ENCODE data around the gene ANKRD27. TPM values are rescaled to one million over a fixed set of nuclear protein-coding genes. Genes with fewer than 3 reads are reported as not detected.

Gene ANKRD27
- total RNA-seq, 2 donors from 2014 or later: 18.8 to 22.4 TPM

DNA sequence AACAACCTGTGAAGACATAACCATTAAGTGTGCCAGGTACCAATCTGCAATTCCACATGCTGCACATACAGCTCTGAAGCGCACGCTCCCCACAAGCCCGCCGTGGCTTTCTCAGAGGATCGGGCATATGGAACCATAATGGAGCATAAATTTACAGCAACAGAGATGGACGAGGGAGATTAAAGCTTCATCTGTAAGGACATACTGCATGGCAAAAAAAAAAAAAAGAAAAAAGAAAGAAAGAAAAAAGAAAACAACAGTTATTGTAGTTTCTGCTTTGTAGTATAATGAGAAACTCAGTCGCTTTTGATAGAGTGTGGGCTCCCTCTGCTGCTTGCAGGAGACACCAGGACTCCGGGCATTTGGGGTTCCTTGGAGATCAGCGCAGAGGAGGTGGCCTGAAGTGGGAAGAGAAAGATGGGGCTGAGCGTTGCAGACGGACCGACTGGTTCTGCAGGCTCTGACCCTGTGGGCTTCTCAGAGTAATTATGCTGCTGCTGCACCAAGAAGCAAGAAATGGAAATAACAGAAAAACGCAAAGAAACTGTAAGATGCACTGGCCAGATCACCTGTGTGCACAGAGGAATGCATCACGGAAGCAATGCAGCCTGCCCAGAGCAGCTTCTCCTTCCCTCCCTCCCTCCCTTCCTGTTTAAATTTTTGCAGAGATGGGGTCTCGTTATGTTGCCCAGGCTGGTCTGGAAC is 104.7 kb downstream of the ANKRD27 start:
- peak; percentile 53 for DNase-seq (ENCODE audit: low spot score)
- TF ChIP-seq CTCF (IDR thresholded peaks at IDR 0.05): peak; percentile 32 to 68
- Histone ChIP-seq H3K36me3 (no peaks in the 10 kb centered on the region), H3K27ac (no peak overlapping the region), H3K9me3 (no peaks in the 10 kb centered on the region), H3K4me1 (no peaks in the 10 kb centered on the region), H3K27me3 (no peaks in the 10 kb centered on the region), H3K4me3 (no peak overlapping the region)

DNA sequence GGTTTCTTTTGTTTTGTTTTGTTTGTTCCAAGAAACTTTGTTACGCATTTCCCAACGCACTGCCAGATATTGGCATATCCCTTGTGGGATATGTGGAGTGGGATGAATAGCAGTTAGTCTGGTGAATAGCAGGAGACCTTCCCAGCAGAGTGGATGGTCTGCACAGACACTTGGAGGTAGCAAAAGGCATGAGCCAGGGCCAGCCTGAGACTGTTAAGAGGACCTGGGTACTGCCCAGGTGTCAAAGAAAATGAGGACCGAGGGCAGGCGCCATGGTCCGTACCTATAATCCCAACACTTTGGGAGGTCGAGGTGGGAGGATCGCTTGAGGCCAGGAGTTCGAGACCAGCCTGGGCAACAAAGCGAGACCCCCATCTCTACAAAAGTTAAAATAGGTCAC is 107.5 kb downstream of the ANKRD27 start:
- no peaks in the 10 kb centered on the region for H3K9me3 ChIP-seq
- H3K36me3 ChIP-seq: no peaks in the 10 kb centered on the region
- no peaks in the 10 kb centered on the region for H3K27me3 ChIP-seq
- TF ChIP-seq CTCF (IDR thresholded peaks at IDR 0.05): no peak
- no peak overlapping the region for H3K27ac ChIP-seq
- H3K4me1 ChIP-seq: no peaks in the 10 kb centered on the region
- H3K4me3 ChIP-seq: no peak overlapping the region
- DNase-seq (ENCODE audit: low spot score): no peak

DNA sequence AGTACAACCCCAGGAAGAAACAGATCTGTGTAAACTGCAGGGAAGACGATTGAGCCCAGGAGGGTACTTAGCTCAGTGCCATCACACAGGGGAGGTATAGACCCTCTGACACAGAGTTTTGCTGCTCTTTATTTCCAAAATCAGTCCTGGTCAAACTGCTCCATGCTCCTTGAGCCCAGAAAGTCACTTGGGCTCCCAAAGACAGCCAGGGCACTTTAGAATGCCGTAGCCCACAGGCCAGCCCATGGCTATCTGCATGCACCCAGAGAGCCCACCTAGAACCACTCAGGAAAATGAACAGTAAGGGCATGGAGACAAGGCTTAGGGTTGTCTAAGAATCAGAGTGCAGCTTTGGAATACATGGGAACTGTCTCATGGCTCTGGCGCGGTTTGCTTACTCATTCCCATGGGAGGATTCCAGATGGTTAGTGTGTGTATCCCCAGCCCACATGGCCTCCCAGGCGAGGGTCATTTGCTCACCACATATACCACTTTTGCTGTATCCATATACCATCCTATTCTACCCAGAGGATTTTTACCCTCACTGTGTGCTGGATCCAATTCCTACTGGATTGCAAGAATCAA is 108.6 kb downstream of the ANKRD27 start:
- H3K27ac ChIP-seq: no peak overlapping the region

GRCh38 chr19:32563761-32564160 is 111.2 kb downstream of the ANKRD27 start:
- Histone ChIP-seq H3K27ac (no peak overlapping the region), H3K27me3 (no peaks in the 10 kb centered on the region), H3K4me3 (no peak overlapping the region), H3K36me3 (no peaks in the 10 kb centered on the region), H3K9me3 (no peaks in the 10 kb centered on the region), H3K4me1 (no peaks in the 10 kb centered on the region)
- no peak for TF ChIP-seq CTCF (IDR thresholded peaks at IDR 0.05)
- no peak for DNase-seq (ENCODE audit: low spot score)

More for the DNA sequence above, 108.6 kb downstream of the ANKRD27 start:
- Histone ChIP-seq H3K4me1 (no peaks in the 10 kb centered on the region), H3K36me3 (no peaks in the 10 kb centered on the region), H3K9me3 (no peaks in the 10 kb centered on the region), H3K27me3 (no peaks in the 10 kb centered on the region), H3K4me3 (no peak overlapping the region)
- DNase-seq (ENCODE audit: low spot score): peak; percentile 53
- TF ChIP-seq CTCF (IDR thresholded peaks at IDR 0.05): no peak

DNA sequence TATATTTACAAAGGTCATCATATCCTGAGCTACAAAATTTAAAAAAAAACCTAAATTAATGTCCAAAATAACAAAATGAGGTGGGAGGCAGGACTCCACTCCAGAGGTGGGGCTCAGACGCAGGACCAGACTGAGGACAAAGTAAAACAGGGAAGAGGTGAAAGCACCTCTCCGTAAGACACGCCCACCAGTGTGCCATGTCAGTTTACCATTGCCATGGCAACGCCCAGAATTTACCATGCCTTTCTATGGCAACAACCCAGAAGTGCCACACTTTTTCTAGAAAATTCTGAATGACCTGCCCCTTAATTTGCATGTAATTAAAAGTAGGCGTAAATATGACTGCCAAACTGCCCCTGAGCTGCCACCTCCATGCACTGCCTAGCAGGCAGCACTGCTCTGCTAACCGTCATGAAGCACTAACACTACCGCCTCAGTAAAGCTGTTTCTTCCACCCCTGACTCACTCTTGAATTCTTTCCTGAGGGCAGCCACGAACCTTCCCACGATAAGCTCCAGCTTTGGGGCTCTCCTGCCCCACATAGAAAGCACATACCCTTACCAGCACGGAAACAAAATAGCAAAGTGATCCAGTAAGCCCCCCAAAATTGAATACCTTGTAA is 116.3 kb downstream of the ANKRD27 start:
- no peaks in the 10 kb centered on the region for H3K4me1 ChIP-seq
- no peaks in the 10 kb centered on the region for H3K9me3 ChIP-seq
- no peak overlapping the region for H3K27ac ChIP-seq
- TF ChIP-seq CTCF (IDR thresholded peaks at IDR 0.05): no peak
- no peaks in the 10 kb centered on the region for H3K27me3 ChIP-seq
- H3K4me3 ChIP-seq: no peak overlapping the region
- DNase-seq (ENCODE audit: low spot score): no peak
- H3K36me3 ChIP-seq: no peaks in the 10 kb centered on the region
